Stimulated activated CD4-positive, alpha-beta T cell treated with anti-CD3 and anti-CD28 coated beads, Interleukin-2, amount 100 ng/mL, for 4 hours (primary cell): Measurements from ENCODE around the gene RNH1.

Experiments used
- DNase-seq: peaks from one replicate; pipeline ENCODE4 v3.0.0-alpha.2; 2020; ENCODE audit warnings: low read depth

The RNH1 gene

DNA sequence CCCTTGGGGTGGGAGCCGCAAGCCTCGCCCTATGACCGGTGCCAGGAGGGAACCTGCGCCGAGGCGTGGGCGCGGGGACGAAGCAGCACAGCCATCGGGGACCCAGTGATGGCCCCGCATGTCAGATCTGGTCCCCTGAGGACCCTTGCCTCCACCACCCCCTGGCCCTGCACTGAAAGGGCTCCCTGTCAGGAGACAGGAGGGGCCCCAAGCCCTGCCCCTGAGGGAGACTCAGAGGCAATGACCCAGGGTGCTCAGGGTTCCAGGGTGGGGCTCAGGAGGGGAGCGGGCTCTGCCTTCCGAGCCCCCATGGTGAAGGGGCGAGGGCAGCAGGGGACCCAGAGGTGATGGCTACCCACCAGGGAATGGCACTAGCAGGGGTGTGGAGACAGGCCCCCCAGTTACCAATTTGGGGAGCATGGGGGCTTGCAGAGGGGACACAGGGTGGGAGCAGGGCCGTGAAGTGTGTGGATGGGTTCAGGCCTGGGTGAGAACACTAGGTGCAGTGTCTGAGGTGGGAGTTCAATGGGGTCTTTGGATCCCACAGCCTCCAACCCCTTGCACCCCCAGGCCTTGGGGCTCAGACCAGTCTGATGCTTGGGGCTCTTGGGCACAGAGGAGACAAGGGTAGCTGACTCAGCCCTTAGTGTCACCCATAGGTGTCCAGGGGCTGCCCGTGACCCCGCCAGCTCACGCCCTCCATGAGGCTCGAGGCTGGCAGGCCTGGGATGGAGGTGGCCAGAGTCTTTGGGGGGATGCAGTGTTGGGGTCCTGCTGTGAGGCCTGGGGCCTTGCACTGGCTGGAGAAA is 30.8 kb upstream of the RNH1 start:
- DNase-seq = no peak

DNA sequence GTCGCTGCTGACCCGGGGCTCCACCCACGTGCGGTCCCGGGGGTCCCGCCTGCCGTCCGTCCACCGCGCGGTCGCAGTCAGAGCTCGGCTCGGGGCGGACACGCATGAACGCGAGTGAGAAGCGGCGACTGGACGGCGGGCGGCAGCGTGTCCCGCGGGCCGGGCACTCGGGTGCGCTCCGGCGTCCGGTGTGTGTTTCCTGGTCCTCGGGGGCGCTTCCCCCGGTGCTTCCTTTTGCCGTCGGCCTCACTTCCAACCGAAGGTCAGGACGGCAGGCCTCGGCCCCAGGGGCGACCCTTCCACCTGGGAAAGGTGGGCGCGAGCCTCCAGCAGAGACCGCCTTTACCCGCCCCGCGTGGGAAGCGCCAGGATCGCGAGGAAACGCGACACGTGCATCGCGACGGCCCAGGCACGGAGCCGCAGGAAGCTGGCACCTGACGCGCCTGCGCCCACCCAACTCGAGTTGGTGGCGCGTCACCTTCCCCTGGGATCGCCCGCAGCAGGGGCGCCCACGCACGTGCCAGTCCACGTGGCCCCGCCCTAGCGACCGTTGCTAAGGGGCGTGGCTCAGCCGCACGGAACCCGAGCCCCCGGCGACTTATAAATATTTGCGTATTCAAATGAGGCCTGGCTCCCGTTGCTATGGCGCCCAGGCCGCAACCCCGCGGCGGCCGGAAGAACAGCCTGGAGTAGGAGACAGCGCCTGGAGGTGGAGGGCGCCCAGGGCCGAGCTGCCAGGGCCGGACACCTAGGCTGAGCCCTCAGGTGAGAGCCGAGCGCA is 30.0 kb upstream of the RNH1 start, which contains the start of gene LRRC56:
Gene LRRC56 (plus strand): TSS at position 687 of the 781 bp plus-strand sequence. CDS start 3,158 bp downstream, outside the sequence.
- peak; percentile 91 for DNase-seq

DNA sequence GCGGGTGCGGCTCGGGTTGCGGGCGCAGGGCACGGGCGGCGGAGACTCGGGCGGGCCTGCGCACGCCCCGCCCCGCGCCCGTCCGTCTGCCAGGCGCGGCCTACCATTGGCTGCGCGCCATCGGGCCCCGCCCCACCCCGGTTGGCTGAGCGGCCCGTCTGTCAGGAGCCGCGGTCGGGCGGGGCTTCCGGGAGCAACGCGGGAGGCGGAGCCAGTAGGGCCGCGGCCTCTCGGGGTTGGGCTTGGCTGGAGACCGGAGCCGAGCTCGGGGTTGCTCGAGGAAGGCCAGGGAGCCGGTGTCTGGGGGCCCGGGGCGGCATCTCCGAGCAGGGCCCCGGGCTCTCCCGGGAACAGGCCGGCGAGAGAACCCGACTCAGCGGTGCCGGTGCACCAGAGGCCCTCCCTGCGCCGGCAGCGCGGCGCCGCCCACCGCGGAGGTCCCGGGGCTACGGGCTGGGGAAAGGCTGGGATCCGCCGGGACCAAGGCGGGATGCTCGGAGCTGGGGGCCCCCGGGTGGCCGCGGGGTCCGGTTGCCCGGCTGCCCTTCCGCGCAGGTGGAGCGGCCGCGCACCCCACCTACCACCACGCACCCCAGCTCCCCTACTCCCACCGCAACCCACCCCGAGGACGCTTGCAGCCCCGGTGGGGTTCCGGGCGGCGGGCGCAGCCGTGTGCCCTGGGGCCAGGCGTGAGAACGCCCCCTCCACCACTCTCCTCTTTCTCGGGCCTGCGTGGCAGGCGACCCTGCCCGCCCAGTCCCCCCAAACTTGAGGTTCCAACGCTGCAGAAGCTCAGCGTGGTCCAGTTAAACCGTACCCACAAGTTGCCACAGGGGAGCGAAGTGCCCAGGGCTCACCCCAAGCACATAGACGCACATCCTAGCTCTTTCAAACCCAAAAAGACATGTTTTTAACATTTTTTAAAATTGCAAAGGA is 28.7 kb upstream of the RNH1 start, which contains the start of gene HRAS:
Gene HRAS (minus strand): TSS at position 58 of the 936 bp plus-strand sequence.
- DNase-seq = peak; percentile 94

DNA sequence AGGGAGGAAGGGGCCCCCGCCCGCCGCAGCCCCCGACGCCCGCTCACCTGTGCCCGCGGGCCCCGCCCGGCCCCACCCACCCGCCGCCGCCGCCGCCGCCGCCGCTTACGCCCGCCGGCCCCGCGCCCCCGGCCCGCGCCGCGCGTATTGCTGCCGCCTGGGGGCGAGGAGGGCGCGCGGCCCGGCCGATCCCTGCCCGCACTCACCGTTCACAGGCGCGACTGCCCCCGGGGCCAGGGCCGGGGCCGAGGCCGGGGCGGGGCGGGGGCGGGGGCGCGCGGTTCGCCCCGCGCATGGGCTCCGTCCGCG is 28.1 kb upstream of the RNH1 start:
- DNase-seq = no peak

DNA sequence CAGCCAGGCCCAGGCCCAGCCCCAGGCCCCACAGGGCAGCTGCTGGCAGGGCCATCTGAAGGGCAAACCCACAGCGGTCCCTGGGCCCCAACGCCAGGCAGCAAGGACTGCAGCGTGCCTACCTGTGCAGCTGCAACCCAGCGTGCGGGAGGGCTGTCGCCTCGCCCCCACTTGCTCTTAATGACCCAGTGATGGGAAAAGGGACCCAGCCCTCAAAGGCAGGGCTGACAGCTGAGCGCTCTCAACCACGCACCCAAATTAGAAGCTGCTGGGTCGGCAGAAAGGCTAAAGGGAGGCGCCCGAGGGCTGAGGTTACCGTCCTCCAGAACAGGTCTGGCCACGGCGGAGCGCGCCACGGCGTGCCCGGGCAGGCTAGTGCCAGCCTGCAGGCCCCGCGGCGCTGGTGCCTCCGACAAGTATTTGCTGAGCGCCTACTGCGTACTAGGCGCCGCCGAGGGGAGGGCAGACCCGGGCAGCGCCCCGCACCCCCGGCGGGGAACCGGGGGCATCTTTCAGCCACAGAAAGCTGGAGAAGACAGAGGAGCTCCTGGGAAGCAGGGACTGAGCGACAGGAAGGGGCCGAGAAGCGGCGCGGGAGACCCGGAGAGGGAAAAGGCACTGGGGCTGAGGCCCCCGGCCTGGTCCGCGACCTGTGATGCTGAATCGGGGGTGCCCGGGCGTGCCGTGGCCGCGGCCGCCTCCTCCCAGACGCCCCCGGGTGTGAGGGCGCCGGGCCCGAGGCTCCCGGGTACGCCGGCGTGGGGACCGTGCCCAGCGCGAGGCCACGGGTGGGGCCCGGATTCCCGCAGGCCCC is 27.6 kb upstream of the RNH1 start:
- no peak for DNase-seq

DNA sequence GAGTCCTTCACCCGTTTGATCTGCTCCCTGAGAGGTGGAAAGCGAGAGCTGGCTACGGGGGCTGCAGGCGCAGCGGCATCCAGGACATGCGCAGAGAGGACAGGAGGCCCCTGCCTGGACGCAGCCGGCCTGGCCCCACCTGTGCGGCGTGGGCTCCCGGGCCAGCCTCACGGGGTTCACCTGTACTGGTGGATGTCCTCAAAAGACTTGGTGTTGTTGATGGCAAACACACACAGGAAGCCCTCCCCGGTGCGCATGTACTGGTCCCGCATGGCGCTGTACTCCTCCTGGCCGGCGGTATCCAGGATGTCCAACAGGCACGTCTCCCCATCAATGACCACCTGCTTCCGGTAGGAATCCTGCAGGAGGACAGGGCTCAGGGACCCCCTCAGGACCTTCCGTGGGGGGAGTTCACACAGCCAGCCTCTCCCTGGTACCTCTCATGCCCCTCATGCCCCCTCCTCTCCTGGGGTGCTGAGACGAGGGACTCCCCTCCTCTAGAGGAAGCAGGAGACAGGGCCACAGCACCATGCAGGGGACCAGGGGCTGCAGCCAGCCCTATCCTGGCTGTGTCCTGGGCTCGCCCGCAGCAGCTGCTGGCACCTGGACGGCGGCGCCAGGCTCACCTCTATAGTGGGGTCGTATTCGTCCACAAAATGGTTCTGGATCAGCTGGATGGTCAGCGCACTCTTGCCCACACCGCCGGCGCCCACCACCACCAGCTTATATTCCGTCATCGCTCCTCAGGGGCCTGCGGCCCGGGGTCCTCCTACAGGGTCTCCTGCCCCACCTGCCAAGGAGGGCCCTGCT is 26.7 kb upstream of the RNH1 start:
- no peak for DNase-seq

DNA sequence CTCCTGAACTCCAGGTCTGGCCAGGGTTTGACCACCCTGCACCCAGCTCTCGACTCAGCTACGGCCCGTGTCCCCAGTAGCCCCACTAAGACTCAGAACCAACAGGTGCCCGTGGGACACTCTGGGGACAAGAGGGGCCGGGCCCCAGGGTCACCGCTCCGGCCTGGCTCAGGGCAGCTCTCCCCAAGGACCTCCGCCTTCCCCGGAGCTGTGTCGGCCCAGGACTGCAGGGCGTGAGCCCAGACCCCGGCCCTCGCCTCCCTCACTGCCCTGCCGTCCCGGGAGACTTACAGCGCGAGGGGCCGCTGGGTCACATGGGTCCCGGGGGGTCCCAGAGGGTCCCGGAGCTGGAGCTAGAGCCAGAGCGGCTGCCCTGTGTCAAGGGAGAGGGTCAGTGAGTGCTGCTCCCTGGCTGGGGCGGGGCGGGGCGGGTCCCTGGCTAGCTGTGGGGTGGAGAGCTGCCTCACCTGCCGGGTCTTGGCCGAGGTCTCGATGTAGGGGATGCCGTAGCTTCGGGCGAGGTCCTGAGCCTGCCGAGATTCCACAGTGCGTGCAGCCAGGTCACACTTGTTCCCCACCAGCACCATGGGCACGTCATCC is 26.0 kb upstream of the RNH1 start:
- no peak for DNase-seq

DNA sequence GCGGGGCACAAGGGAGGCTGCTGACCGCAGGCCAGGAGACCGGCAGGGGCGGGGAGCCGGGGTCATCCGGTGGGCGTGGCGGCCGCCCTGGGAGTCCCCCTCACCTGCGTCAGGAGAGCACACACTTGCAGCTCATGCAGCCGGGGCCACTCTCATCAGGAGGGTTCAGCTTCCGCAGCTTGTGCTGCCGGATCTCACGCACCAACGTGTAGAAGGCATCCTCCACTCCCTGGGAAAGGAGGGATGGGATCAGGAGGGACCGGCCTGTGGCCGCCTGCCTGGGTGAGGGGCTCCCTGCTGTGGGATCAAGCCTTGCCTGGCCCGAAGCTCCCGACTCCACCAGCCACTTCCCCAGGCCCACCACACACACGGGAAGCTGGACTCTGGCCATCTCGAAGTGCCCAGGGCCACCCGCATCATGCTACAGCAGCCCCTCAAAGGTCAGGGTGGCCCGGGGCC is 25.5 kb upstream of the RNH1 start:
- DNase-seq = no peak

DNA sequence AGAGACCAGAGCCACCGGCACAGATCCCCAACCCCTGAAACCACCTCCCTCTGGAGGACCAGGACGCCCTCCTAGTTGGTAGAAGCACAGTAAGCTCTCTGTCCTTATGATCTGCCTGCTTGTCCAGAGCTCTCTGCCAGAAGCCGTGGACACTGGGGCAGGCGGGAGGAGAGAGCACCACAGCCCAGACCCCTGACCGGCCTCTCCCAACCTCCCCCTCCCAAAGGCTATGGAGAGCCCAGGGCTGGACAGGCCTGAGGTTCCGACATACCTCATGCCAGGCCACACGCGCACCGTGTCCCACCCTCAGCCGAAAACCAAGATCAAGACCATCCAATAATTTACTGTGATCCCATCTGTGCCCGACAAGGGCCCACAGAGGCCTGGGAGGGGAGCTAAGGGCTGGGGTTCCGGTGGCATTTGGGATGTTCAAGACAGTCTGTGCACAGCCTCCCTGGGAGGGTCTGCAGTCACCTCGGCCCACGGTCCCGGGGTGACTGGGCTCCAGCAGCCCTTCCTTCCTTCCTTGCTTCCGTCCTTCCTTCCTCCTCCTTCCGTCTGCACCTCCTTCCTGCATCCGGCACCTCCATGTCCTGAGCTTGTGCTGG is 25.0 kb upstream of the RNH1 start:
- DNase-seq = no peak

DNA sequence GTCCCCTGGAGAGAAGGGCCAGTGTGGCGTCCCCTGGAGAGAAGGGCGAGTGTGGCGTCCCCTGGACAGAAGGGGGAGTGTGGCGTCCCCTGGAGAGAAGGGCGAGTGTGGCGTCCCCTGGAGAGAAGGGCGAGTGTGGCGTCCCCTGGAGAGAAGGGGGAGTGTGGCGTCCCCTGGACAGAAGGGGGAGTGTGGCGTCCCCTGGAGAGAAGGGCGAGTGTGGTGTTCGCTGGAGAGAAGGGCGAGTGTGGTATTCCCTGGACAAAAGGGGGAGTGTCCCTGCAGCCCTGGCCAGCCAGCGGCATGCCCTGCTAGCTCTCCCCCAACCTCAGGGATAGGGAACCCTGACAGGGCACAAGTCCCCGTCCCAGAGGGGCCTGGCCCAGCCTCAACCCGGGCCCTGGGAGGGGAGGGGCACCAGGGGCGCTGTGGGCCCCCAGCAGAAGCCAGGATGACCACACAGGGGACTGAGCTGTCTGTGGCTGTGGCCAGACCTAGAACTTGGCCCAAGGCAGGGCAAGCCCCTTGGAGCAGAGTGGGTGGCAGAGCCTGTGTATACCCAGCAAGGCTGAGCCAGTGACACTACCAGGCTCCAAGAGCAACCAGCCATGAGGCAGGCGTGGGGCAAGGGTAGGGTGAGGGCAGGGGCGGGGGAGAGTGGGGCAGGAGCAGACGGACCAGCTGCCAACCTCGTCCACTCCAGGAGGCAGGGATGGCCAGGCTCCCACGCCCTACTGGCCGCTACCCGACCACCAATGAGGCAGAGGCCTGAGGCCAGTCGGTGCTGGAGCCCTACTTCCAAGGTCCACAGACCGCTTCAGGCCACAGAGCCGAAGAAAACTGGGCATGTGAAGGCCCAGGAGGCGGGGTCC is 24.2 kb upstream of the RNH1 start:
- no peak for DNase-seq

DNA sequence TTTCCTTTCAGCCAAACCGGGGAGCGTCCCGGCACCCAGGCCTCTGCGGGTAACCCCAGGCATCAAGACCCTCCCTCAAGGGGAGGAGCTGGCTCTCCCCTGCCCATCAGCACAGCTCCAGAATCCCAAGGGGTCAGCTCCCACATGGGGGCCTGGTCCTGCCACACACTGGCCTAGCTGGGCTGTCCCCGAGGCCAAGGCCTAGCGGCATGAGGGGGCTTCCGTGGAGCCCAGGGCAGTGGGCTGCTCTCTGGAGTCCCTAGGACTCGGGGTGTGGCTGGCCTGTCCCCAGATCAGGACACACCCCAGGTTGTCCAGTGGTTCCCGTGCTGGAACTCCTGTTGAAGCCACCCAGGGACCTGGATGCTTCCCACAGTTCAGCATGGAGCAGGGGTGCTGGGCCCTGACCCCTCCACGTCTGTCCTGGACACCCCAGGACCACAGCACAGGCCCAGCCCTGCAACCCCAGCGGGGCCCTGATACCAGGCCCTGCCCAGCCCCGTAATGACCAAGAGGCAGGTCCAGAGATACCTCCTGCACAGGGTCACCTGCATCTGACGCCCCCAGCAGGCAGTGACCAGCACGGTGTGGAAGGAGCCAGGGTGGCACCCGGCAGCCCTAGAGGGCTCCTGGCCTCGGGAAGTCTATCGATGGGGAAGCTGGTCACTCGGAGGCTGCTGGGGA is 22.8 kb upstream of the RNH1 start:
- DNase-seq = no peak

DNA sequence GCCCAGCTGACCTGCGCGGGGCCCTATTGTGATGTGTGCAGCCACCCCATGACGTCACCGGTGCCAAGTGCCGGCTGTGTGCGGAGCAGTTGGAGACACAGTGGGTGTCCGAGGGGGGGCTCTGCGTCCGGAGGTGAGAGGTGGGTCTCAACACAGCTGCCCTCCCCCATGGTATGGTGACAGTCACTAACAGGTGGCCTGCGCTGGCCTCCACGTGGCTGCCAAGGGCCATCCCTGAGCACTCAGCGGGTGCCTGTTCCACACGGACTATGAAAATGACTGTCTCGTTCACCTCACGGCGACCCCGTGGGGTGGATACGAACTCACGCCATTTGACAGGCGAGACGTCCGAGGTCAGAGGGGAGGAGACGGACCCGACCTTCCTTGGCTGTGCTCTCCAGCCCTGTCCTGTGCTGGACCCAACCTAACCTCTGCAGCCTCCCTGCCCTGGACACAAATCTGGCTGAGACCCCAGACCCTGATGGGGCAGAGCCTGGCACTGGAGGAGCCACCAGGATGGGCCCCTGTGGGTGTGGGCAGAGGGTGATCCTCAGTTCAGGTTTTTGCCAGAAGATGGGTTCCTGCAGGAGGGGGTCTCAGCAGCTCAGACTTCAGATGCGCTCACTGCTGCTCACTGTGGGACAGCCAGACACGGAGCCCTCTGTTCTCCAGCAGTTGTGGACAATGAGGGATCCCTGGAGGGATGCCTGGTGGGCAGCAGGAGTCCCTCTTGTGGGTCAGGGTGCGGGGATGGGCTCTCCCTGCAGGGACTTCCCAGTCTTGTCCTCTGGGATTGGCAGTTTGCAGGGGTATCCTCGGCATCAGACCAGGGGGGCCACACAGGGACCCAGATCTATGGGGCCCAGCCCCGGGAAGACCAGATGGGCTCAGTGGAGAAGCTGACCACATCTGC is 22.0 kb upstream of the RNH1 start:
- no peak for DNase-seq

DNA sequence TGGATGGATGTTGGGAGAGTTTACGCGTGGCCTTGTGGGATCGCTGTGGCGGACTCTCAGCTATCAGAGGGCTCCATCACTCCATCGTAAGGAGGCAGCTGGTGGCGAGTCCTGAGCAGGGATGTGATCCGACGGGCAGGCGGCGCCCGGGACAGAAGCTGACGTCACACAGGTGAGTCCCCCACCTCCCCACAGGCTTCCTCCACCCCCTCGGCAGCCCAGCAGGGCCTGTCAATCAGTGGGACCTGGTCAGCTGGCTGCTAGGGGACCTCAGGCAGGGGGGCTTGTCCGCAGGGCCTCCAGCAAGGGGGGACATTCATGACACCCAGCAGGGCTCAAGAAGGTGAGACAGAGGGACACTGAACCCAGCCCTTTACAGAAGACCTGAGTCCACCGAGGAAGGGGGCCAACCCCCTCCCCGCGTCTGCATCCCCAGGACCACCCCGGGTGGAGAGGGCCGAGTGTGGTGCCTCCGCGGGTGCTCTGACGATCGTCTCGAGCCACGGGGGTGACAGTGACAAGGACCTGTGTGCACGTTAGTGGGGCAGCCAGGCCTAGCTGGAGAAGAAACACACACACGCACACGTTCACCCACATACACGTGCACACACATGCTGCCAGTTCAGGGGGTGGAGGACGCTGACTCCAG is 21.2 kb upstream of the RNH1 start:
- no peak for DNase-seq

DNA sequence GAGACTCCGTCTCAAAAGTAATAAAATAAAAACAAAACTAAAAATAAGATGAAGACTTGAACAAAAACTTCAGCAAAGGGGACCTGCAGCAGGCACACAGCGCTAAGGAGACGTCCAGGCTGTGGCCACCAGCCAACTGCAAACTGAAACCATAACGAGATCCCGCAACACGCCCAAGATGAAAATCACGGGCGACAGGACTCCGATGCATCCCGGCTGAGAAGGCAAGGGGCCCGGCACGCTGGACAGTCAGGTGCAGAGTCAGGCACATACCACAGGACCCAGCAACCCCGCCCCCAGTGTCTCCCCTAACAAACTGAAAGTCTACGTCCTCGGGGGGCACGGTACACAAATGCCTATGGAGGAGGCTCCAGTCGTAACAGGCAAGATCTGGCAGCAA is 19.1 kb upstream of the RNH1 start:
- no peak for DNase-seq

DNA sequence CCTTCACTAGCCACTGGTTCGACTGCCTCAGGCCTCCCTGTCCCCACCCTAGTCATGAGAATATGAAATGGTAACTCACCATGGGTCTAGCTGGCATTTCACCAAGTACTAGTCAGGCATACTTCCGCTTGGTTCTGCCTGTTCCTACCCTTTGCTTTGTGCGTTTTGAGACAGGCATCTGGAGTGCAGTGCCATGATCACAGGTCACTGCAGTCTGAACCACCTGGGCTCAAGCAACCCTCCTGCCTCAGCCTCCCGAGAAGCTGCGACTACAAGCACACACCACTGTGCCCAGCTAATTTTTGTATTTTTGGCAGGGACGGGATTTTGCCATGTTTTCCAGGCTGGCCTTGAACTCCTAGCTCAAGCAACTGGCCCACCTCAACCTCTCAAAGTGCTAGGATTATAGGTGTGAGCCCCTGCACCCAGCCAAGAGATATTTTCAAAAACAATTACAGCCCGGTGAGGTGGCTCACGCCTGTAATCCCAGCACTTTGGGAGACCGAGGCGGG is 14.2 kb upstream of the RNH1 start:
- no peak for DNase-seq
